Neuron (in vitro differentiated cells): ENCODE results near the gene PERM1.
A peak's percentile ranks its signal among the peaks of the same experiment; 100 is the strongest.
"Not testable (repeated sequence)": the region's sequence is repeated elsewhere in the genome, so short reads cannot be mapped to it uniquely, and the experiment has no call there.

Source experiments
- H2AFZ ChIP-seq: one replicate; pipeline ENCODE4 v1.6.1; 2013; ENCODE audit warnings: low read depth, mild to moderate bottlenecking, inconsistent platforms, low read length, moderate library complexity
- H3K27me3 ChIP-seq: one replicate; pipeline ENCODE4 v1.6.1; 2013; ENCODE audit warnings: low read length; ENCODE audit not compliant: insufficient read depth
- H3K36me3 ChIP-seq: one replicate; pipeline ENCODE4 v1.6.1; 2013; ENCODE audit warnings: low read length; ENCODE audit not compliant: insufficient read depth
- H3K4me1 ChIP-seq: one replicate; pipeline ENCODE4 v1.6.1; 2013; ENCODE audit warnings: low read length; ENCODE audit not compliant: insufficient read depth
- H3K4me3 ChIP-seq: 2 replicates; pipeline ENCODE4 v1.5.1; 2013; ENCODE audit warnings: mild to moderate bottlenecking, low read length, moderate library complexity
- H3K9me3 ChIP-seq: one replicate; pipeline ENCODE4 v1.6.1; 2013; ENCODE audit warnings: low read length

Gene PERM1

GRCh38 chr1:981955-982558 lies at the start of gene PERM1:
TSS of gene PERM1 (minus strand) at chr1:982093. CDS start at chr1:981029, 1,064 bp downstream.
- H3K9me3 ChIP-seq = peaks cover 4% of the 10 kb centered on the region
- H3K4me3 ChIP-seq = no peak within 1 kb of the TSS
- H3K27me3 ChIP-seq = peaks cover 20% of the 10 kb centered on the region
- H2AFZ ChIP-seq = no peak within 1 kb of the TSS
- H3K36me3 ChIP-seq = no peaks in the 10 kb centered on the region
- peaks cover 2% of the 10 kb centered on the region for H3K4me1 ChIP-seq

DNA sequence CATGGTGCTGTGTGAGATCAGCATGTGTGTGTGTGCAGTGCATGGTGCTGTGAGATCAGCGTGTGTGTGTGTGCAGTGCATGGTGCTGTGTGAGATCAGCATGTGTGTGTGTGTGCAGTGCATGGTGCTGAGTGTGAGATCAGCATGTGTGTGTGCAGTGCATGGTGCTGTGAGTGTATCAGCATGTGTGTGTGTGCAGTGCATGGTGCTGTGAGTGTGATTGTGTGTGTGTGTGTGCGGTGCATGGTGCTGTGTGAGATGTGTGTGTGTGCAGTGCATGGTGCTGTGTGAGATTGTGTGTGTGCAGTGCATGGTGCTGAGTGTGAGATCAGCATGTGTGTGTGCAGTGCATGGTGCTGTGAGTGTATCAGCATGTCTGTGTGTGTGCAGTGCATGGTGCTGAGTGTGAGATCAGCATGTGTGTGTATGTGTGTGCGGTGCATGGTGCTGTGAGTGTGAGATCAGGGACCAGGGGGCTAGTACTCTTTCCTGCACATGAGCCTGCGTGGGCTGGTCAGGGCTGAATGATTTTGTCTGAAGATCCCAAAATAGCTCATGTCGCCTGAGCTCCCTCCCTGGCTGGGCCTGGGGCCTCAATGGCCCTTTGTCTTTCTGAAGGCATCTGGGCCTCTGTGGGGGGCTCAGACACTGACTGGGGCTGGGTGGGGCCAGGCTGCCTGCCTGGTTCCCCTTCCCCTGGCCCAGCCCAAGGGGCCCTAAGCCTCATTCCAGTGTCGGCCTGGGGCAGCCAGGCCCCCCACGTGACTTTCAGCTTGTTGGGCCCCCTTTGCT lies 49.2 kb upstream of the PERM1 start:
- not testable (repeated sequence) for H3K4me3 ChIP-seq, H3K27me3 ChIP-seq, H3K9me3 ChIP-seq, H2AFZ ChIP-seq, H3K36me3 ChIP-seq
- H3K4me1 ChIP-seq = peaks cover 24% of the 10 kb centered on the region

GRCh38 chr1:1027791-1028190 lies 45.9 kb upstream of the PERM1 start:
- no peak overlapping the region for H2AFZ ChIP-seq
- H3K27me3 ChIP-seq = no peaks in the 10 kb centered on the region
- H3K4me3 ChIP-seq = no peak overlapping the region
- H3K9me3 ChIP-seq = no peaks in the 10 kb centered on the region
- peaks cover 11% of the 10 kb centered on the region for H3K36me3 ChIP-seq
- H3K4me1 ChIP-seq = peaks cover 27% of the 10 kb centered on the region

DNA sequence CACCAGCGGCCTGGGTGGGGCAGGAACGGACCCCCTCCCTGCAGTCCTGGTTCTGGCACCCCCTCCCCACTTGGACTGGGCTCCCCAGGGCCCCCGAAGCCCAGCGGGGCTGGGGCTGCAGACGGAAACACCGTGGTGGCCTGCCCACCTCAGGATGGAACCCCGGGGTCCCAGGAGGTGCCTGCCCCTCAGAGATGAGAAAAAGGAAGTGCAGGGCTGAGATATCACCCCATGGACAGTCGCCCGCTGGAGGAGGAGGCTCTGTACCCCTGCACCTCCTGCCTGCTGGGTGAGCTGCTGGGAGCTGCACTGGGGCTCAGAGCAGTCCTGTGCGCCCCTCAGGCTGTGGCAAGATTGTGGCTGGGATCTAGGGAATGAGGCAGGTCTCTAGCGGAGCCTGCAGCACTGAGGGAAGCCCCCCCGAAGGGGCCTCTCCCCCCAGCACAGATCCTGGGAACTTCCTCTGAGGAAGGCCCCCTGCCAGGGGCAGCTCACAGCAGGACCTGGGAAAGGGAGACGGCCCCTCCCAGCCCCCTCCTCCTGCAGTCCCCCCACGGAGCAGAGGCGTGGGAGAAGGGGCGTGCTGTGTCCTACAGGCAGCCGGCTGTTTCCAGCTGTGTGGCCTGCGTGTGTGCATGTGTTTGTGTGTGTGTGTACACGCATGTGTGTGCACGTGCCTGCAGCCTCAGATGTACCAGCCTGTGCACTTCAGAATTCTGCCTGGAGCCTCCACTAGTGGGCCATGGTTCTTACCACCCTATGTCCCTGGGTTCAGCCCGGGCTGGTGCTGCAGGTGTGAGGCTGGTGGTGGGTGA lies 44.9 kb upstream of the PERM1 start:
- Histone ChIP-seq H3K4me3 (no peak overlapping the region), H3K27me3 (no peaks in the 10 kb centered on the region), H3K4me1 (peaks cover 21% of the 10 kb centered on the region), H2AFZ (no peak overlapping the region), H3K9me3 (no peaks in the 10 kb centered on the region), H3K36me3 (peaks cover 16% of the 10 kb centered on the region)

DNA sequence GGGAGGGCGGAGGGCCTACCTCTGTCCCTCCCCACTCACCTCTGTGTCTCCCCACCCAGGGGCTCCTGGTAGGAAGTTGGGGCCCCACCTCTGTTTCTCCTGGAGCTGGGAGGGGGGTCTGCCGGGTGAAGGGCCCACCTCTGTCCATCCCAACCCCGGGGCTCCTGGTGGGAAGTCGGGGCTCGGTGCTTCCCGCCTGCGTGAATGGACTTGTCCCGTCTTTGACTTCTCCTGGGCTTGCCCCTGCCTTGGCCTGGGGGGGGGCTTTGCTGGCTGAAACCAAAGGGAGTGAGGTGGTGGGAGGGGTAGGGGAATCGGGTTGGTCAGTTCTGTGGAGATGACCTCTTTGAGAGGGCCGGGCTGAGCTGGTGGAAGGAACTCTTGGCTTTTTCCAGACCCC lies 43.8 kb upstream of the PERM1 start:
- H3K9me3 ChIP-seq = no peaks in the 10 kb centered on the region
- no peak overlapping the region for H3K4me3 ChIP-seq
- no peak overlapping the region for H2AFZ ChIP-seq
- peaks cover 19% of the 10 kb centered on the region for H3K4me1 ChIP-seq
- no peaks in the 10 kb centered on the region for H3K27me3 ChIP-seq
- peaks cover 16% of the 10 kb centered on the region for H3K36me3 ChIP-seq

DNA sequence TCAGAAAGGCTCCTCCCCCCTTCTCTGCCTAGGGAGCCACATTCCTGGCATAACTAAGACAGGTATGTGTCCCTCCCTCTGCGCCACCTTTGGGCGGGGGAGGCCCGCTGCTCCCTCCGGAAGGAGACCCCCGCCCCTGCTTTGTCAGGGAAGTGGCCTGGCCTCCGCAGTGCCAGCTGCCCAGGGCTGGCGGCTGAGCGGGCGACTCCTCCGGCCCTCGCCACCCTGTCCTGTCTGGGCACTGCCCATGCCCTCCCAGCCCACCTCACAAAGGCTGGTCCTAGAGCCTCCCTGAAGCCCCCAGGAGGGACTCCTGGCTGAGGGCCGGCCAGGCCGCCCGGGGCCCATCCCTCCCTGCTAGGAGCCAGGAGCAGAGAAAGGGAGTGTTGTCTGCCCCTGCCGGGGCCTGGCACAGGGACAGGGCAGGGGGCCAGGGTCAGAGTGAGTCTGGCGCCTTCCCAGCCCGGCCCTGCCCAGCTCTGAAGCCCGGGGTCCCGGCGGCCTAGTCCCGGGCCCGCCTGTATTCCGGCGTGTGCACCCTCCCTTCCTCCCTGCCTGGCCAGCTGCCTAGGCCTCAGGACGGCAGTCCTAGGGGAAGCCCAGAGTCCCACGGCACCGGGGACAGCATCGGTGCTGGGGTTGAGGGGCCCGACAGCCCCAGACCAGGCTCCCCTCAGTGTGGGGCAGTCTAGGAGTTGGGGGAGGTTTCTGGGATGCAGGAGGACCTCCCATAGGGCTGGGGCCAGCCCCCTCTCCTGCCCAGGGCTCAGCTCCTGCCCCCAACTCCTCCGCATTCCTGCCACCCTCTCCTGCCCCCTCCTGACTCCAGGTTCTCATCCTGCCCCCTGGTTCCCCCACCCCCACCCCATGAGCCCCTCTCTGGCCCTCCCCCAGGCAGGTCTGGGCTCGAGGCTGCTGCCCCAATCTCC lies 43.1 kb upstream of the PERM1 start:
- Histone ChIP-seq H3K4me1 (peaks cover 19% of the 10 kb centered on the region), H2AFZ (no peak overlapping the region), H3K9me3 (no peaks in the 10 kb centered on the region), H3K36me3 (peaks cover 16% of the 10 kb centered on the region), H3K27me3 (no peaks in the 10 kb centered on the region), H3K4me3 (no peak overlapping the region)

GRCh38 chr1:1024149-1024770 lies 42.4 kb upstream of the PERM1 start:
- no peaks in the 10 kb centered on the region for H3K9me3 ChIP-seq
- H3K36me3 ChIP-seq = peaks cover 16% of the 10 kb centered on the region
- H3K27me3 ChIP-seq = no peaks in the 10 kb centered on the region
- no peak overlapping the region for H2AFZ ChIP-seq
- H3K4me1 ChIP-seq = peaks cover 19% of the 10 kb centered on the region
- no peak overlapping the region for H3K4me3 ChIP-seq

DNA sequence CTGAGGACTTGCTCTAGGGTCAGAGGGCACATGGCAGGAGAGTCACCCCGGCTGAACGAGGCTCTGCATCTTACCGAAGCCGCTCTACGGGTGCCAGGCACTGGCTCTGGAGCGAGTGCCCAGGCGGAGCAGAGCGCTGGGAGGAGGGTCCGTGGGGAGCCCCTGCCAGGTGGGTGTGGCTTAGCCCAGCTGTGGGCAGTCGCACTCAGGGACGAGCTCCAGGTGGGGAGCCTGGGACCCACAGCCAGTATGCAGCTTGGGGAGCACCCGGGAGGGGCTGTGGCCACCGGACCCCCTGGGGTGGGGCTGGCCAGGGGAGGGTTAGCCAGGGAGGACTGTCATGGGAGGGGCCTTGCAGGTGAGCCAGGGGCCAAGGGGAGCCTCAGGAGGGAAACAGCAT lies 41.8 kb upstream of the PERM1 start:
- Histone ChIP-seq H3K4me1 (peaks cover 21% of the 10 kb centered on the region), H2AFZ (no peak overlapping the region), H3K9me3 (no peaks in the 10 kb centered on the region), H3K36me3 (peaks cover 16% of the 10 kb centered on the region), H3K4me3 (no peak overlapping the region), H3K27me3 (no peaks in the 10 kb centered on the region)

- no peaks in the 10 kb centered on the region for H3K9me3 ChIP-seq
- H3K4me1 ChIP-seq = peaks cover 21% of the 10 kb centered on the region
- no peaks in the 10 kb centered on the region for H3K27me3 ChIP-seq
- peaks cover 16% of the 10 kb centered on the region for H3K36me3 ChIP-seq
- H3K4me3 ChIP-seq = no peak overlapping the region
- no peak overlapping the region for H2AFZ ChIP-seq
Observed at GRCh38 chr1:1022302-1023009, 40.6 kb upstream of the PERM1 start.

GRCh38 chr1:1021920-1022259 lies 40.0 kb upstream of the PERM1 start:
- peaks cover 21% of the 10 kb centered on the region for H3K4me1 ChIP-seq
- no peak overlapping the region for H2AFZ ChIP-seq
- no peak overlapping the region for H3K4me3 ChIP-seq
- peaks cover 16% of the 10 kb centered on the region for H3K36me3 ChIP-seq
- H3K9me3 ChIP-seq = no peaks in the 10 kb centered on the region
- H3K27me3 ChIP-seq = no peaks in the 10 kb centered on the region

GRCh38 chr1:1021010-1021919 lies 39.4 kb upstream of the PERM1 start:
- Histone ChIP-seq H3K27me3 (no peaks in the 10 kb centered on the region), H2AFZ (no peak overlapping the region), H3K4me1 (peaks cover 19% of the 10 kb centered on the region), H3K9me3 (no peaks in the 10 kb centered on the region), H3K4me3 (peak overlapping the region; percentile 95), H3K36me3 (peaks cover 16% of the 10 kb centered on the region)
